Peyer's patch (tissue), 4 donors: ENCODE data around the gene DOCK1.

ENCODE experiments used
- CTCF ChIP-seq, 6 experiments: fragments of 450-650 bp in 4 of 6; fragments of 200-600 bp in 2 of 6; sonication (generic) in 1 of 6; IDR thresholded peaks; one replicate each; pipeline ENCODE4 v1.5.1; 2017 to 2019; ENCODE audit warnings: antibody characterized with exemption in 6 of 6, mild to moderate bottlenecking in 3 of 6, moderate library complexity in 1 of 6
- POLR2A ChIP-seq, 2 donors: fragments of 450-650 bp; IDR thresholded peaks; one replicate each; pipeline ENCODE4 v1.5.1; 2017; ENCODE audit warnings: antibody characterized with exemption in 2 of 2, mild to moderate bottlenecking in 2 of 2, moderate library complexity in 2 of 2

- no peak for TF ChIP-seq CTCF (IDR thresholded peaks at IDR 0.05)
- no peak for TF ChIP-seq POLR2A (IDR thresholded peaks at IDR 0.05)
These were observed 142.6 kb downstream of the DOCK1 start for GRCh38 chr10:127047878-127048238.
